Cardiac muscle cell (in vitro differentiated cells and primary cell): Measurements from ENCODE around the gene PSMC1. TPM values are rescaled to one million over a fixed set of nuclear protein-coding genes. Genes with fewer than 3 reads are reported as not detected.

Experiments
- DNase-seq, 2 donors: peaks; one replicate each; pipeline versions ENCODE4 v3.0.0 to v3.0.0-alpha.2; 2010 to 2017; ENCODE audit warnings: low read depth in 1 of 2, low spot score in 1 of 2
- H3K27ac ChIP-seq: fragments of 200-600 bp; sonication (generic); 2 replicates; pipeline ENCODE4 v1.5.1; 2016
- H3K27me3 ChIP-seq: fragments of 200-600 bp; sonication (generic); 2 replicates; pipeline ENCODE4 v1.6.0; 2016; ENCODE audit warnings: control low read depth
- H3K36me3 ChIP-seq: fragments of 200-600 bp; sonication (generic); 2 replicates; pipeline ENCODE4 v1.5.1; 2016; ENCODE audit warnings: control low read depth
- H3K4me1 ChIP-seq: fragments of 200-600 bp; sonication (generic); 2 replicates; pipeline ENCODE4 v1.8.1; 2017; ENCODE audit warnings: low read depth, mild to moderate bottlenecking, mixed run types
- H3K4me3 ChIP-seq: fragments of 200-600 bp; sonication (generic); 2 replicates; pipeline ENCODE4 v1.5.1; 2016; ENCODE audit warnings: mild to moderate bottlenecking
- H3K9me3 ChIP-seq: fragments of 200-600 bp; sonication (generic); 2 replicates; pipeline ENCODE4 v1.5.1; 2017; ENCODE audit warnings: low read depth, mild to moderate bottlenecking, control low read depth
- CTCF ChIP-seq: IDR thresholded peaks from 2 replicates; pipeline ENCODE4 v1.5.1; 2012; ENCODE audit warnings: low read depth, mild to moderate bottlenecking, low read length
- polyA plus RNA-seq: library from polyadenylated mRNA; unstranded; fragments of >200 nt; fragmentation: Nextera tagmentation; extraction: Ambion mirVana; gene quantifications from 2 replicates; pipeline ENCODE4 v1.2.1, GENCODE V29; 2016
- total RNA-seq: library from RNA; depleted of rRNA; stranded (reverse); fragments of >200 nt; gene quantifications from 2 replicates; pipeline ENCODE4 v1.2.3, GENCODE V29; 2016

The PSMC1 gene
- total and polyA plus RNA-seq, 2 experiments from 2014 or later = 164 to 280 TPM

GRCh38 chr14:90281756-90282155 lies 25.4 kb downstream of the PSMC1 start:
- Histone ChIP-seq H3K27me3 (no peaks in the 10 kb centered on the region), H3K9me3 (no peaks in the 10 kb centered on the region), H3K27ac (no peak overlapping the region), H3K36me3 (peaks cover 19% of the 10 kb centered on the region), H3K4me1 (no peaks in the 10 kb centered on the region), H3K4me3 (no peak overlapping the region)
- DNase-seq = no peak
- no peak for TF ChIP-seq CTCF

GRCh38 chr14:90287791-90288190 lies 31.4 kb downstream of the PSMC1 start:
- no peak for DNase-seq
- H3K27ac ChIP-seq = no peak overlapping the region
- H3K27me3 ChIP-seq = no peaks in the 10 kb centered on the region
- no peaks in the 10 kb centered on the region for H3K4me1 ChIP-seq
- TF ChIP-seq CTCF = no peak
- no peak overlapping the region for H3K4me3 ChIP-seq
- H3K36me3 ChIP-seq = peaks cover 19% of the 10 kb centered on the region
- no peaks in the 10 kb centered on the region for H3K9me3 ChIP-seq

GRCh38 chr14:90288651-90289355 lies 32.5 kb downstream of the PSMC1 start:
- Histone ChIP-seq H3K36me3 (peaks cover 21% of the 10 kb centered on the region), H3K4me1 (no peaks in the 10 kb centered on the region), H3K9me3 (no peaks in the 10 kb centered on the region), H3K4me3 (no peak overlapping the region), H3K27ac (no peak overlapping the region), H3K27me3 (no peaks in the 10 kb centered on the region)
- peak in 1 of 2 donors; percentile 45 for DNase-seq
- no peak for TF ChIP-seq CTCF

- no peak for TF ChIP-seq CTCF
- Histone ChIP-seq H3K4me3 (no peak overlapping the region), H3K4me1 (no peaks in the 10 kb centered on the region), H3K27me3 (no peaks in the 10 kb centered on the region), H3K27ac (no peak overlapping the region), H3K36me3 (peaks cover 21% of the 10 kb centered on the region), H3K9me3 (no peaks in the 10 kb centered on the region)
- no peak for DNase-seq
Observed at GRCh38 chr14:90290337-90291011, 34.1 kb downstream of the PSMC1 start.

GRCh38 chr14:90291699-90292098 lies 35.3 kb downstream of the PSMC1 start:
- TF ChIP-seq CTCF = no peak
- Histone ChIP-seq H3K36me3 (peaks cover 18% of the 10 kb centered on the region), H3K27me3 (no peaks in the 10 kb centered on the region), H3K4me3 (no peak overlapping the region), H3K27ac (no peak overlapping the region), H3K4me1 (no peaks in the 10 kb centered on the region), H3K9me3 (no peaks in the 10 kb centered on the region)
- DNase-seq = no peak
